Hippocampal formation (tissue), 2 donors: ENCODE results near the gene TRAIP.
A peak's percentile ranks its signal among the peaks of the same experiment; 100 is the strongest.
"Not testable (repeated sequence)": the region's sequence is repeated elsewhere in the genome, so short reads cannot be mapped to it uniquely, and the experiment has no call there.

Experiments
- DNase-seq, 2 donors: peaks; one replicate each; lab custom pipeline; 2025; lab: John Stamatoyannopoulos, UW

The TRAIP gene

GRCh38 chr3:49791571-49791970, 64.8 kb downstream of the TRAIP start:
- DNase-seq: no peak

- no peak for DNase-seq
Measured at GRCh38 chr3:49790626-49791411, 65.5 kb downstream of the TRAIP start.

- DNase-seq: no peak
Measured at GRCh38 chr3:49788056-49788455, 68.3 kb downstream of the TRAIP start.

- DNase-seq: no peak
Measured at GRCh38 chr3:49787536-49787935, 68.8 kb downstream of the TRAIP start.

GRCh38 chr3:49787182-49787464, 69.2 kb downstream of the TRAIP start:
- DNase-seq: no peak

- DNase-seq: peak; percentile 99 to 100
Measured at GRCh38 chr3:49786357-49787181, 69.8 kb downstream of the TRAIP start, which contains the start of gene IP6K1. Gene IP6K1 (minus strand): TSS chr3:49786542. CDS start chr3:49748040, 38,502 bp downstream.

GRCh38 chr3:49785565-49786356, 70.6 kb downstream of the TRAIP start:
- no peak for DNase-seq

GRCh38 chr3:49782277-49782676, 74.1 kb downstream of the TRAIP start:
- DNase-seq: not testable (repeated sequence)

GRCh38 chr3:49781415-49782199, 74.8 kb downstream of the TRAIP start:
- no peak for DNase-seq

- DNase-seq: not testable (repeated sequence)
Measured at GRCh38 chr3:49780975-49781365, 75.4 kb downstream of the TRAIP start.

GRCh38 chr3:49780080-49780974, 76.0 kb downstream of the TRAIP start:
- DNase-seq: no peak

GRCh38 chr3:49779358-49780079, 76.8 kb downstream of the TRAIP start:
- no peak for DNase-seq
